HFF-Myc (cell line): ENCODE results near the gene PPCS.
A peak's percentile ranks its signal among the peaks of the same experiment; 100 is the strongest.
"Not testable (repeated sequence)": the region's sequence is repeated elsewhere in the genome, so short reads cannot be mapped to it uniquely, and the experiment has no call there.

ENCODE experiments used
- DNase-seq: peaks from one replicate; pipeline ENCODE4 v3.0.0-alpha.2; 2011; ENCODE audit warnings: low read depth; ENCODE audit errors: extremely low read depth
- H3K4me3 ChIP-seq: replicated peaks from 2 replicates; pipeline ENCODE4 v1.5.1; 2011; ENCODE audit warnings: low read depth, mild to moderate bottlenecking, control low read depth, low read length
- CTCF ChIP-seq: IDR thresholded peaks from 2 replicates; pipeline ENCODE4 v1.5.1; 2012; ENCODE audit warnings: mild to moderate bottlenecking, low read depth, low read length, control low read depth; ENCODE audit errors: missing control alignments

Gene PPCS

GRCh38 chr1:42462828-42463763, 6.8 kb downstream of the PPCS start, which contains the start of gene CCDC30:
Gene CCDC30 (plus strand): TSS chr1:42463286. CDS start chr1:42480552, 17,266 bp downstream.
- TF ChIP-seq CTCF = no peak
- peak; percentile 98 for DNase-seq

DNA sequence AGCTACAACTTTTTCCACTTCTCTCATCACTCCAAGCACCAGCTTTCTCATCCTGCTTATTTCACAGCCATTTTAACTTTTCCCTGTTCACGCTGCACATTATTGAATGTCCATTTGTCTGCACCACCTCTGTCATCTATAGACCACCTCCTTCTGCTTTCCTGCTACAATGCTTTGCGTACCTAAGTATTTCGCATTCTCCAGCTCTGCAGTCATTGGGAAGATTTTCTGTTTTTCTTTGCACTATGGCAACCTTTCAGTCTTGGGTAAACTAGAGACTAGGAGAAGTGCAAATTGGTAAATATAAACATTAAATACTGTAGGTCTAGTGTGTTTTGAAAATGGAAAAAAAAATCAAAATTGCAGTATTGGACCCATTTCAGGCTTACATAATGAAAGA, 7.6 kb downstream of the PPCS start:
- H3K4me3 ChIP-seq = peak overlapping the region; percentile 58
- no peak for DNase-seq
- TF ChIP-seq CTCF = no peak

More at GRCh38 chr1:42462828-42463763, 6.8 kb downstream of the PPCS start, which contains the start of gene CCDC30:
- peak within 1 kb of the TSS; percentile 58 for H3K4me3 ChIP-seq

- TF ChIP-seq CTCF = no peak
- no peak overlapping the region for H3K4me3 ChIP-seq
- DNase-seq = no peak
Observed at GRCh38 chr1:42466030-42466429, 9.7 kb downstream of the PPCS start.

DNA sequence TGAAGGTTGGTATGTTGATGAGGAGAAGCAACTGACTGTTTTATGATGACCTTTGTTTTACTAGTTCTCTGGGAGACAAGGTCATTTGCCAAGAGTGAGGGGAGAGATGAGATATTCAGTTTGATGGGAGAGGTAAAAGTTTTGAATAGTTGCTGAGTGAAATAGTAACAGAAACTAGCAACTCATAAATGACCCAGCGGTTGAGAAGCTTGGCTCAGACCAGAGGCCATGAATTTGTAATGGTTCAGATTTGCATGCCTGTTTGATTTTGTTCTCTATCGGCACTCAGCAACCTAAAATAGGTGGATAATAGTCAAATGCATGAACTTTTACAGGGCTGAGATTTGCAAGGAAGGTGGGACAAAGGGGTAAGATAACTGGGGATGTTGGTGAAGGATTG, 13.4 kb downstream of the PPCS start:
- no peak for DNase-seq
- H3K4me3 ChIP-seq = no peak overlapping the region
- TF ChIP-seq CTCF = no peak

- H3K4me3 ChIP-seq = no peak overlapping the region
- no peak for TF ChIP-seq CTCF
- DNase-seq = no peak
Observed at GRCh38 chr1:42476605-42477004, 20.3 kb downstream of the PPCS start.

- DNase-seq = not testable (repeated sequence)
Observed at GRCh38 chr1:42477354-42477753, 21.0 kb downstream of the PPCS start.

GRCh38 chr1:42477775-42478174, 21.4 kb downstream of the PPCS start:
- no peak overlapping the region for H3K4me3 ChIP-seq
- no peak for TF ChIP-seq CTCF
- DNase-seq = no peak

More at GRCh38 chr1:42477354-42477753, 21.0 kb downstream of the PPCS start:
- H3K4me3 ChIP-seq = not testable (repeated sequence)
